SK-N-SH treated with all-trans-retinoic acid at 6 μM for 48 hours (cell line): ENCODE measurements around the gene STPG2.

Experiments used
- ATAC-seq: fragments of 200-7000 bp; cut with Tn5 transposase; 3 replicates; pipeline ENCODE4 v1.9.1; 2020; ENCODE audit warnings: mild to moderate bottlenecking, moderate library complexity
- ARNTL ChIP-seq: fragments of 450-650 bp; formaldehyde crosslinking; IDR thresholded peaks from 2 replicates; pipeline ENCODE4 v1.5.0; 2020; ENCODE audit warnings: low read depth, mild to moderate bottlenecking, moderate library complexity, borderline replicate concordance
- BACH2 ChIP-seq: fragments of 250-450 bp; sonication (Bioruptor Pico); IDR thresholded peaks from 2 replicates; pipeline ENCODE4 v1.9.0; 2021; ENCODE audit warnings: mild to moderate bottlenecking, borderline replicate concordance
- CSDC2 ChIP-seq: fragments of 250-450 bp; sonication (Bioruptor Pico); IDR thresholded peaks from 2 replicates; pipeline ENCODE4 v1.5.0; 2020; ENCODE audit warnings: mild to moderate bottlenecking, moderate library complexity
- ESRRG ChIP-seq: fragments of 250-450 bp; sonication (Bioruptor Pico); IDR thresholded peaks from 2 replicates; pipeline ENCODE4 v1.6.1; 2021; ENCODE audit warnings: mild to moderate bottlenecking
- GLIS3 ChIP-seq: fragments of 250-450 bp; sonication (Bioruptor Pico); IDR thresholded peaks from 2 replicates; pipeline ENCODE4 v1.5.0; 2020; ENCODE audit warnings: mild to moderate bottlenecking, moderate library complexity
- ISL1 ChIP-seq: fragments of 250-450 bp; sonication (Bioruptor Pico); IDR thresholded peaks from 2 replicates; pipeline ENCODE4 v2.1.2; 2022; ENCODE audit warnings: mild to moderate bottlenecking, moderate library complexity
- OSR1 ChIP-seq: fragments of 250-450 bp; sonication (Bioruptor Pico); IDR thresholded peaks from 2 replicates; pipeline ENCODE4 v1.8.0; 2022; ENCODE audit warnings: moderate library complexity, mild to moderate bottlenecking, inconsistent platforms
- PATZ1 ChIP-seq: fragments of 250-450 bp; sonication (Bioruptor Pico); IDR thresholded peaks from 2 replicates; pipeline ENCODE4 v1.8.0; 2020; ENCODE audit warnings: mild to moderate bottlenecking, moderate library complexity, borderline replicate concordance
- POU6F1 ChIP-seq: fragments of 250-450 bp; sonication (Bioruptor Pico); IDR thresholded peaks from 2 replicates; pipeline ENCODE4 v1.8.0; 2021; ENCODE audit warnings: low read depth, mild to moderate bottlenecking, moderate library complexity, borderline replicate concordance
- PPARA ChIP-seq: fragments of 250-450 bp; sonication (Bioruptor Pico); IDR thresholded peaks from 2 replicates; pipeline ENCODE4 v1.5.0; 2020; ENCODE audit warnings: mild to moderate bottlenecking, borderline replicate concordance
- RARB ChIP-seq: fragments of 250-450 bp; sonication (Bioruptor Pico); IDR thresholded peaks from 2 replicates; pipeline ENCODE4 v1.8.0; 2021; ENCODE audit warnings: mild to moderate bottlenecking, moderate library complexity
- SNAI2 ChIP-seq: fragments of 250-450 bp; sonication (Bioruptor Pico); IDR thresholded peaks from 2 replicates; pipeline ENCODE4 v1.5.0; 2020; ENCODE audit warnings: mild to moderate bottlenecking, moderate library complexity
- TCF4 ChIP-seq: fragments of 250-450 bp; sonication (Bioruptor Pico); IDR thresholded peaks from 2 replicates; pipeline ENCODE4 v1.8.0; 2021; ENCODE audit warnings: mild to moderate bottlenecking, moderate library complexity, borderline replicate concordance
- TOX ChIP-seq: fragments of 250-450 bp; sonication (Bioruptor Pico); IDR thresholded peaks from 2 replicates; pipeline ENCODE4 v1.8.0; 2021; ENCODE audit warnings: mild to moderate bottlenecking, moderate library complexity, borderline replicate concordance
- TSHZ2 ChIP-seq: fragments of 250-450 bp; sonication (Bioruptor Pico); IDR thresholded peaks from 2 replicates; pipeline ENCODE4 v1.5.0; 2020; ENCODE audit warnings: mild to moderate bottlenecking, moderate library complexity
- ZFP3 ChIP-seq: fragments of 250-450 bp; sonication (Bioruptor Pico); IDR thresholded peaks from 2 replicates; pipeline ENCODE4 v1.5.0; 2020; ENCODE audit warnings: mild to moderate bottlenecking, moderate library complexity
- ZFP30 ChIP-seq: fragments of 450-650 bp; formaldehyde crosslinking; IDR thresholded peaks from 2 replicates; pipeline ENCODE4 v1.5.0; 2022; ENCODE audit warnings: mild to moderate bottlenecking, moderate library complexity
- ZNF565 ChIP-seq: fragments of 450-650 bp; formaldehyde crosslinking; conservative IDR thresholded peaks from 2 replicates; pipeline ENCODE4 v1.5.0; 2020; ENCODE audit warnings: low read depth, mild to moderate bottlenecking, moderate library complexity
- ZNF8 ChIP-seq: fragments of 450-650 bp; formaldehyde crosslinking; IDR thresholded peaks from 2 replicates; pipeline ENCODE4 v1.5.0; 2020; ENCODE audit warnings: mild to moderate bottlenecking, moderate library complexity

The STPG2 gene

GRCh38 chr4:98006060-98006459 lies 137.2 kb downstream of the STPG2 start:
- TF ChIP-seq ZFP30 (CRISPR knock-in tag) (no peak), TCF4 (CRISPR knock-in tag) (no peak), BACH2 (no peak), GLIS3 (CRISPR knock-in tag) (no peak), TSHZ2 (no peak), ESRRG (no peak), ZNF565 (CRISPR knock-in tag) (no peak), TOX (no peak), ZFP3 (CRISPR knock-in tag) (no peak), PATZ1 (CRISPR knock-in tag) (no peak), ISL1 (no peak), POU6F1 (CRISPR knock-in tag) (no peak), RARB (CRISPR knock-in tag) (no peak), SNAI2 (CRISPR knock-in tag) (no peak), ZNF8 (no peak), OSR1 (CRISPR knock-in tag) (no peak)
- TF ChIP-seq, all 23 proteins: peak for 0
- ATAC-seq = no peak

- TF ChIP-seq POU6F1 (CRISPR knock-in tag) = no peak
- no peak for TF ChIP-seq ARNTL (CRISPR knock-in tag)
- no peak for TF ChIP-seq OSR1 (CRISPR knock-in tag)
- no peak for TF ChIP-seq ZNF8
- TF ChIP-seq SNAI2 (CRISPR knock-in tag) = no peak
- TF ChIP-seq PPARA (CRISPR knock-in tag) = no peak
- no peak for TF ChIP-seq ZFP3 (CRISPR knock-in tag)
- TF ChIP-seq RARB (CRISPR knock-in tag) = no peak
- TF ChIP-seq CSDC2 = no peak
- no peak for ATAC-seq
These were observed 142.3 kb downstream of the STPG2 start for GRCh38 chr4:98000940-98001339.

- ATAC-seq = no peak
- no peak for TF ChIP-seq OSR1 (CRISPR knock-in tag)
- TF ChIP-seq ZFP30 (CRISPR knock-in tag) = no peak
- TF ChIP-seq POU6F1 (CRISPR knock-in tag) = no peak
- no peak for TF ChIP-seq ZFP3 (CRISPR knock-in tag)
These were observed 145.1 kb downstream of the STPG2 start for GRCh38 chr4:97998203-97998602.
